K562 (cell line): ENCODE data around the gene STOX2.

Experiments
- CTCF ChIP-seq, 3 experiments: IDR thresholded peaks in 2 of 3; conservative IDR thresholded peaks in 1 of 3; 2 replicates each; pipeline ENCODE4 v1.5.1; 2011 to 2012; ENCODE audit warnings: low read length in 3 of 3, mild to moderate bottlenecking in 3 of 3, control low read depth in 2 of 3, improper control_type of control experiment in 1 of 3, inconsistent platforms in 1 of 3, low read depth in 1 of 3, mixed read lengths in 1 of 3, moderate library complexity in 1 of 3; ENCODE audit not compliant: insufficient read depth in 2 of 3
- GATAD2A ChIP-seq: fragments of 450-650 bp; IDR thresholded peaks from 2 replicates; pipeline ENCODE4 v1.6.1; 2017
- SP1 ChIP-seq: sonication (generic); formaldehyde crosslinking; IDR thresholded peaks from 2 replicates; pipeline ENCODE4 v1.8.1; 2022; ENCODE audit warnings: mild to moderate bottlenecking, missing genetic modification reagents

- TF ChIP-seq CTCF (IDR thresholded peaks at IDR 0.05 in 2 of 3, conservative IDR thresholded peaks at IDR 0.05 in 1 of 3; ENCODE audit: insufficient read depth in 2 of 3, low read depth in 1 of 3, low read length in 3 of 3) (no peak), SP1 (CRISPR knock-in tag) (no peak), GATAD2A (no peak)
Observed at GRCh38 chr4:184056877-184057276, 151.8 kb downstream of the STOX2 start.
